Pancreas (tissue), 10 donors: ENCODE measurements around the gene SPOCK1. TPM values are rescaled to one million over a fixed set of nuclear protein-coding genes. Genes with fewer than 3 reads are reported as not detected.

Experiments used
- ATAC-seq, 4 donors: fragments of 200-7000 bp; cut with Tn5 transposase; one replicate each; pipeline versions ENCODE4 v1.8.0 to v1.9.1; 2020; ENCODE audit warnings: mild to moderate bottlenecking in 4 of 4, moderate library complexity in 4 of 4
- DNase-seq, 6 donors: peaks; one replicate each; pipeline ENCODE4 v3.0.0-alpha.2; 2020
- FAIRE-seq: peaks from 2 replicates; lab custom pipeline; 2012; peaks lifted over from hg19 to GRCh38; lab: Jason Lieb, UNC
- H3K27ac ChIP-seq, 4 donors: fragments of 200-600 bp; sonication (generic); 1 replicate in 3 of 4; 2 replicates in 1 of 4; pipeline versions ENCODE4 v1.5.0 to v1.8.0; 2020
- H3K27me3 ChIP-seq, 4 donors: fragments of 200-600 bp; one replicate each; pipeline ENCODE4 v1.8.0; 2021
- H3K36me3 ChIP-seq, 3 donors: fragments of 200-600 bp; sonication (generic) in 1 of 3; one replicate each; pipeline versions ENCODE4 v1.5.0 to v1.8.0; 2020 to 2021
- H3K4me1 ChIP-seq, 3 donors: fragments of 200-600 bp; one replicate each; pipeline ENCODE4 v1.8.0; 2021
- H3K4me3 ChIP-seq, 4 donors: fragments of 200-600 bp; sonication (generic) in 2 of 4; one replicate each; pipeline versions ENCODE4 v1.5.0 to v1.8.0; 2020 to 2021
- H3K9me3 ChIP-seq, 4 donors: fragments of 200-600 bp; one replicate each; pipeline ENCODE4 v1.8.0; 2021
- CTCF ChIP-seq, 4 donors: fragments of 200-600 bp; sonication (generic) in 3 of 4; IDR thresholded peaks; one replicate each; pipeline versions ENCODE4 v1.5.0 to v1.8.0; 2021; ENCODE audit warnings: antibody characterized with exemption in 4 of 4
- WGBS, 2 donors: extraction: QIAGEN DNeasy Blood & Tissue Kit; methylation state at CpG; one replicate each; pipeline ENCODE4 v1.1.7; 2013; 5-methylcytosine and 5-hydroxymethylcytosine counted together
- intact Hi-C, 3 donors: fragments of 100-400 bp; cut with DNase I; formaldehyde crosslinking; loops; one replicate each; pipeline versions ENCODE4 v1.11.1 to v1.14.2; 2022
- polyA plus RNA-seq, 2 donors: library from polyadenylated mRNA; stranded (reverse); fragments of 200-250 nt; gene quantifications; one replicate each; pipeline ENCODE4 v1.2.3, GENCODE V29; 2013
- total RNA-seq, 6 donors: library from RNA; stranded (reverse); fragmentation: NEBNext Ultra II Directional in 4 of 6; extraction: Animal tissue kit (Norgen Biotek cat#: 25700) in 4 of 6; gene quantifications; one replicate each; pipeline versions ENCODE4 v1.2.1 to v1.2.4, GENCODE V29; 2021 to 2023
- donor health status: healthy with polysubstance abuse.
- donor health status: DM: no; HTN: no; CAD: no; lungs with moderate emphysema.
- donor health status: DM: no; HTN: no; CAD: no.
- donor health status: control.
- donor health status: control.
- donor health status: Bipolar disorder and iron deficiency.
- donor health status: DM: yes; HTN: yes; CAD: no.
- donor health status: DM: no; HTN: no; CAD: no.
- donor health status: DM: no; HTN: no; CAD: no.
- donor health status: DM: yes; HTN: yes; CAD: no.

SPOCK1 gene
- total and polyA plus RNA-seq, 8 donors: 1.7 to 16.5 (median 5.3) TPM

GRCh38 chr5:137032929-137033328, 466.2 kb downstream of the SPOCK1 start:
- H3K27me3 ChIP-seq: no peaks in the 10 kb centered on the region
- H3K27ac ChIP-seq: no peak overlapping the region
- no peaks in the 10 kb centered on the region for H3K36me3 ChIP-seq
- TF ChIP-seq CTCF (IDR thresholded peaks at IDR 0.05): no peak
- H3K4me3 ChIP-seq: no peak overlapping the region
- intact Hi-C loops: no loop called here
- no peaks in the 10 kb centered on the region for H3K4me1 ChIP-seq
- FAIRE-seq (no peak), DNase-seq (no peak), ATAC-seq (no peak)
- no peaks in the 10 kb centered on the region for H3K9me3 ChIP-seq
- WGBS, 2 donors: 83 to 88% methylated on average over 8 of the region's 8 CpGs

DNA sequence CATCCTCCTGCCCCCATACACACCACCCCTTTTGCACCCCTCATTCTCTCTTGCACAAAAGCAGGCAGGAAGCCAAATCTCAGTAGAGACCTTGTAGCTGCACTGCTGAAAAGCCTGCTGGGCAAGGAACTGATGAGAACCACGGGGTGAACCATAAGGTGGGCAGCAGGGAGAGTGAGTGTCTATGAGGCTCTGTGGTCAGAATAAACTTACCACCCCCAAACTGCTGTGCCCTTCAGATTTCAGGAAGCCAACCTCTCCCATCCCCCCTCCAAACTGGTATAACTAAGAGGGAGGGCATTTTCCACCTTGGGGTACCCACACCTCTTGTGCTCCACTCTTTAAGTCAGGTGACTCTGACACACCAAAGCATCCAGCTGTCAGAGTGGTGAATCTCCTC, 471.4 kb downstream of the SPOCK1 start:
- H3K27ac ChIP-seq: no peak overlapping the region
- no peaks in the 10 kb centered on the region for H3K4me1 ChIP-seq
- ATAC-seq (no peak), FAIRE-seq (no peak), DNase-seq (no peak)
- no peaks in the 10 kb centered on the region for H3K36me3 ChIP-seq
- H3K27me3 ChIP-seq: no peaks in the 10 kb centered on the region
- TF ChIP-seq CTCF (IDR thresholded peaks at IDR 0.05): no peak
- H3K9me3 ChIP-seq: no peaks in the 10 kb centered on the region
- WGBS, 2 donors: 45 to 71% methylated on average over 1 of the region's 1 CpG
- intact Hi-C loops: no loop called here
- H3K4me3 ChIP-seq: no peak overlapping the region

- Histone ChIP-seq H3K9me3 (no peaks in the 10 kb centered on the region), H3K36me3 (no peaks in the 10 kb centered on the region), H3K4me1 (no peaks in the 10 kb centered on the region), H3K27ac (no peak overlapping the region), H3K4me3 (no peak overlapping the region), H3K27me3 (no peaks in the 10 kb centered on the region)
- no peak for TF ChIP-seq CTCF (IDR thresholded peaks at IDR 0.05)
- intact Hi-C loops: no loop called here
- no peak for ATAC-seq
- FAIRE-seq: no peak
- DNase-seq: no peak
- WGBS, 2 donors: 85% methylated on average over 2 of the region's 2 CpGs
Observed at GRCh38 chr5:137026296-137026695, 472.8 kb downstream of the SPOCK1 start.

- TF ChIP-seq CTCF (IDR thresholded peaks at IDR 0.05): no peak
- no peak for FAIRE-seq
- Histone ChIP-seq H3K4me3 (no peak overlapping the region), H3K9me3 (no peaks in the 10 kb centered on the region), H3K36me3 (no peaks in the 10 kb centered on the region), H3K27ac (no peak overlapping the region), H3K4me1 (no peaks in the 10 kb centered on the region), H3K27me3 (no peaks in the 10 kb centered on the region)
- DNase-seq: no peak
- 35 to 56% methylated on average over 4 of the region's 4 CpGs for WGBS, 2 donors
- ATAC-seq: no peak
- intact Hi-C loops: no loop called here
Observed at GRCh38 chr5:137024044-137024443, 475.1 kb downstream of the SPOCK1 start.

- no peak for TF ChIP-seq CTCF (IDR thresholded peaks at IDR 0.05)
- H3K4me3 ChIP-seq: no peak overlapping the region
- no peak for DNase-seq
- H3K9me3 ChIP-seq: no peaks in the 10 kb centered on the region
- 77 to 87% methylated on average over 5 of the region's 5 CpGs for WGBS, 2 donors
- H3K27ac ChIP-seq: no peak overlapping the region
- no peak for ATAC-seq
- no peak for FAIRE-seq
- H3K27me3 ChIP-seq: no peaks in the 10 kb centered on the region
- H3K36me3 ChIP-seq: no peaks in the 10 kb centered on the region
- no peaks in the 10 kb centered on the region for H3K4me1 ChIP-seq
- intact Hi-C loops: no loop called here
Observed at GRCh38 chr5:137023371-137023770, 475.8 kb downstream of the SPOCK1 start.
